HepG2 (cell line): Measurements from ENCODE around the gene DNAJB11. TPM values are rescaled to one million over a fixed set of nuclear protein-coding genes. Genes with fewer than 3 reads are reported as not detected.

Source experiments
- CTCF ChIP-seq: sonication (generic); formaldehyde crosslinking; IDR thresholded peaks from 2 replicates; pipeline ENCODE4 v1.5.0; 2020; ENCODE audit warnings: mild to moderate bottlenecking, missing genetic modification reagents, moderate library complexity
- E2F1 ChIP-seq: sonication (generic); formaldehyde crosslinking; IDR thresholded peaks from 2 replicates; pipeline ENCODE4 v1.5.0; 2020; ENCODE audit warnings: missing genetic modification reagents
- FOSL2 ChIP-seq: sonication (generic); formaldehyde crosslinking; IDR thresholded peaks from 2 replicates; pipeline ENCODE4 v1.4.0; 2020; ENCODE audit warnings: missing genetic modification reagents
- FOXJ3 ChIP-seq: sonication (generic); formaldehyde crosslinking; IDR thresholded peaks from 2 replicates; pipeline ENCODE4 v1.4.0; 2020; ENCODE audit warnings: missing genetic modification reagents, mild to moderate bottlenecking, borderline replicate concordance
- GMEB2 ChIP-seq: IDR thresholded peaks from 2 replicates; pipeline ENCODE4 v1.6.1; 2016; ENCODE audit warnings: missing biosample characterization, missing genetic modification reagents, low read depth
- HMG20A ChIP-seq: IDR thresholded peaks from 2 replicates; pipeline ENCODE4 v1.6.1; 2016; ENCODE audit warnings: borderline replicate concordance
- HOXA5 ChIP-seq: sonication (generic); formaldehyde crosslinking; IDR thresholded peaks from 2 replicates; pipeline ENCODE4 v1.4.0; 2020; ENCODE audit warnings: missing genetic modification reagents
- IKZF5 ChIP-seq: IDR thresholded peaks from 2 replicates; pipeline ENCODE4 v1.6.1; 2018; ENCODE audit warnings: missing genetic modification reagents, mild to moderate bottlenecking, missing compliant biosample characterization
- KDM1A ChIP-seq: IDR thresholded peaks from 2 replicates; pipeline ENCODE4 v1.6.1; 2016; ENCODE audit warnings: missing compliant biosample characterization
- MXI1 ChIP-seq: IDR thresholded peaks from 3 replicates; pipeline ENCODE4 v1.6.1; 2012; ENCODE audit warnings: low read depth, low read length, inconsistent platforms, borderline replicate concordance
- POGZ ChIP-seq: sonication (generic); formaldehyde crosslinking; IDR thresholded peaks from 2 replicates; pipeline ENCODE4 v1.4.0; 2020; ENCODE audit warnings: mild to moderate bottlenecking, missing genetic modification reagents
- REPIN1 ChIP-seq: sonication (generic); formaldehyde crosslinking; IDR thresholded peaks from 2 replicates; pipeline ENCODE4 v1.8.0; 2022; ENCODE audit warnings: missing genetic modification reagents, low read depth, mild to moderate bottlenecking, borderline replicate concordance
- TFDP1 ChIP-seq: IDR thresholded peaks from 2 replicates; pipeline ENCODE4 v1.6.1; 2016; ENCODE audit warnings: missing compliant biosample characterization, missing genetic modification reagents, borderline replicate concordance
- TRIM22 ChIP-seq: fragments of 450-650 bp; IDR thresholded peaks from 2 replicates; pipeline ENCODE4 v1.6.1; 2017
- ZEB1 ChIP-seq: IDR thresholded peaks from 2 replicates; pipeline ENCODE4 v1.6.1; 2012; ENCODE audit warnings: mild to moderate bottlenecking, low read depth, inconsistent platforms; ENCODE audit not compliant: insufficient replicate concordance
- ZFP36 ChIP-seq: fragments of 150-350 bp; IDR thresholded peaks from 2 replicates; pipeline ENCODE4 v1.6.1; 2018; ENCODE audit warnings: borderline replicate concordance, low read length, low read depth; ENCODE audit not compliant: partially characterized antibody
- ZNF253 ChIP-seq: sonication (generic); formaldehyde crosslinking; IDR thresholded peaks from 2 replicates; pipeline ENCODE4 v1.8.0; 2022; ENCODE audit warnings: mild to moderate bottlenecking, missing genetic modification reagents, borderline replicate concordance
- ZNF549 ChIP-seq: sonication (generic); formaldehyde crosslinking; IDR thresholded peaks from 2 replicates; pipeline ENCODE4 v1.5.0; 2020; ENCODE audit warnings: missing genetic modification reagents
- ZNF558 ChIP-seq: sonication (generic); formaldehyde crosslinking; IDR thresholded peaks from 2 replicates; pipeline ENCODE4 v1.9.0; 2022; ENCODE audit warnings: mild to moderate bottlenecking, missing genetic modification reagents, borderline replicate concordance
- ZNF589 ChIP-seq: sonication (generic); formaldehyde crosslinking; conservative IDR thresholded peaks from 2 replicates; pipeline ENCODE4 v1.8.0; 2022; ENCODE audit warnings: mild to moderate bottlenecking, moderate library complexity, missing genetic modification reagents
- ZNF784 ChIP-seq: sonication (generic); formaldehyde crosslinking; IDR thresholded peaks from 2 replicates; pipeline ENCODE4 v1.5.1; 2020; ENCODE audit warnings: missing genetic modification reagents, mild to moderate bottlenecking, borderline replicate concordance
- polyA plus RNA-seq, 8 experiments: library from polyadenylated mRNA; depleted of rRNA in 3 of 8; stranded (reverse) in 7 of 8; unstranded in 1 of 8; fragments of >200 nt; fragmentation: Illumina TruSeq in 4 of 8; extraction: Trizol in 4 of 8; gene quantifications; 2 replicates each; pipeline versions ENCODE4 v1.2.1 to v1.2.3, GENCODE V29; 2011 to 2016; ENCODE audit warnings: low read depth in 4 of 8, missing spikeins in 1 of 8, mixed read lengths in 1 of 8; ENCODE audit not compliant: insufficient read depth in 1 of 8
- total RNA-seq, 5 experiments: library from RNA; depleted of rRNA; stranded (reverse); fragments of >200 nt; fragmentation: Illumina TruSeq; extraction: Trizol; gene quantifications; 2 replicates each; pipeline ENCODE4 v1.2.3, GENCODE V29; 2016; ENCODE audit warnings: low read depth in 1 of 5

The DNAJB11 gene
- total and polyA plus RNA-seq, 2 of the 13 experiments (the other 11 are each of a cell fraction or from before 2014, with no cell fraction given): 41.0 to 132 TPM

- TF ChIP-seq TFDP1: no peak
- no peak for TF ChIP-seq KDM1A (CRISPR knock-in tag)
- TF ChIP-seq ZNF784 (CRISPR knock-in tag): no peak
- TF ChIP-seq ZNF253: no peak
- TF ChIP-seq ZFP36: no peak
- no peak for TF ChIP-seq GMEB2
- TF ChIP-seq E2F1: no peak
- peak; percentile 37 for TF ChIP-seq ZEB1
- TF ChIP-seq IKZF5 (CRISPR knock-in tag): no peak
- TF ChIP-seq MXI1: no peak
- TF ChIP-seq FOXJ3 (CRISPR knock-in tag): no peak
- no peak for TF ChIP-seq REPIN1
- 0 out of 2 replicates have a peak, but pooled peaks have one; percentile 25 for TF ChIP-seq ZNF558 (CRISPR knock-in tag)
- TF ChIP-seq ZNF589: no peak
- peak; percentile 79 for TF ChIP-seq FOSL2 (CRISPR knock-in tag)
- TF ChIP-seq HOXA5 (CRISPR knock-in tag): no peak
- no peak for TF ChIP-seq ZNF549 (CRISPR knock-in tag)
- peak; percentile 86 for TF ChIP-seq CTCF
- TF ChIP-seq POGZ: no peak
- TF ChIP-seq TRIM22: no peak
- peak; percentile 27; the same call in 1 of the 2 replicates for TF ChIP-seq HMG20A (CRISPR knock-in tag)
These were observed 30.2 kb upstream of the DNAJB11 start (continued) for GRCh38 chr3:186540221-186540834.
